ENCODE results near the gene NDFIP2.

DNA sequence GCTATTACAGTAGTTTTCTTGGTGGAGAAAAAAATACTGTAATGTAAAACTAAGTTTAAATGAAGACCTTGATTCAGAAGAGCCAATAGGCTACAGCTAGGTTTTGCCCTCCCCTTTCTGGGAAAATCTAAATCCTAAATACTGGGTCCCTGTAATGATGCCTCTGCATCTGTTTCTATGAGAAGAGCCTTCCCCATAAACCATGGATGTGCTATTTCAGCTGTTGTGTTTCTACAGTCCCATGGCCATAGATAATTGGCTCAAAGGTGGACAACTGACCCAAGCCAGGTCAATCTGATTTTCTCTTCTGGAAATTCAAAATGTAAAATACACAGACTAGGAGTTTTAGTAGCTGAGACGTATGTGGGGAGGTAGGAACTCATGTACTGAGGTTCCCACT, 101.9 kb downstream of the NDFIP2 start:
- TF ChIP-seq, protein P1, sequence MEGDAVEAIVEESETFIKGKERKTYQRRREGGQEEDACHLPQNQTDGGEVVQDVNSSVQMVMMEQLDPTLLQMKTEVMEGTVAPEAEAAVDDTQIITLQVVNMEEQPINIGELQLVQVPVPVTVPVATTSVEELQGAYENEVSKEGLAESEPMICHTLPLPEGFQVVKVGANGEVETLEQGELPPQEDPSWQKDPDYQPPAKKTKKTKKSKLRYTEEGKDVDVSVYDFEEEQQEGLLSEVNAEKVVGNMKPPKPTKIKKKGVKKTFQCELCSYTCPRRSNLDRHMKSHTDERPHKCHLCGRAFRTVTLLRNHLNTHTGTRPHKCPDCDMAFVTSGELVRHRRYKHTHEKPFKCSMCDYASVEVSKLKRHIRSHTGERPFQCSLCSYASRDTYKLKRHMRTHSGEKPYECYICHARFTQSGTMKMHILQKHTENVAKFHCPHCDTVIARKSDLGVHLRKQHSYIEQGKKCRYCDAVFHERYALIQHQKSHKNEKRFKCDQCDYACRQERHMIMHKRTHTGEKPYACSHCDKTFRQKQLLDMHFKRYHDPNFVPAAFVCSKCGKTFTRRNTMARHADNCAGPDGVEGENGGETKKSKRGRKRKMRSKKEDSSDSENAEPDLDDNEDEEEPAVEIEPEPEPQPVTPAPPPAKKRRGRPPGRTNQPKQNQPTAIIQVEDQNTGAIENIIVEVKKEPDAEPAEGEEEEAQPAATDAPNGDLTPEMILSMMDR (IDR thresholded peaks at IDR 0.05; ENCODE audit: insufficient read depth, low read length, poor library complexity, severe bottlenecking): no peak
- no peak for TF ChIP-seq EZH2phosphoT487 (conservative IDR thresholded peaks at IDR 0.05; ENCODE audit: low read length)
